ENCODE results near the gene SLC12A9.
A peak's percentile ranks its signal among the peaks of the same experiment; 100 is the strongest.

SLC12A9 gene

GRCh38 chr7:100894860-100895700 lies 42.6 kb downstream of the SLC12A9 start (continued):
- TF ChIP-seq ZNF280D (tag by site-specific recombination; IDR thresholded peaks at IDR 0.05), result no peak
- no peak for TF ChIP-seq HIC1 (tag by site-specific recombination; IDR thresholded peaks at IDR 0.05)
- no peak for TF ChIP-seq ZNF146 (tag by site-specific recombination; IDR thresholded peaks at IDR 0.05)
- TF ChIP-seq EGR2 (tag by site-specific recombination; IDR thresholded peaks at IDR 0.05; ENCODE audit: low read depth), result peak; percentile 50
- no peak for TF ChIP-seq GLI2 (tag by site-specific recombination; IDR thresholded peaks at IDR 0.05; ENCODE audit: borderline replicate concordance, low read depth)
- TF ChIP-seq ZNF398 (tag by site-specific recombination; IDR thresholded peaks at IDR 0.05), result peak; percentile 81
- TF ChIP-seq ZNF610 (tag by site-specific recombination; IDR thresholded peaks at IDR 0.05; ENCODE audit: borderline replicate concordance), result no peak
- no peak for TF ChIP-seq HOXA7 (CRISPR knock-in tag; IDR thresholded peaks at IDR 0.05; ENCODE audit: borderline replicate concordance)
- TF ChIP-seq ZNF776 (tag by site-specific recombination; IDR thresholded peaks at IDR 0.05; ENCODE audit: borderline replicate concordance), result no peak
- no peak for TF ChIP-seq ZNF692 (tag by site-specific recombination; IDR thresholded peaks at IDR 0.05)
- 0 out of 2 replicates have a peak, but pooled peaks have one; percentile 14 for TF ChIP-seq ZNF18 (tag by site-specific recombination; IDR thresholded peaks at IDR 0.05)
- TF ChIP-seq ZNF791 (tag by site-specific recombination; IDR thresholded peaks at IDR 0.05), result no peak
- peak; percentile 64 for TF ChIP-seq GLIS1 (tag by site-specific recombination; IDR thresholded peaks at IDR 0.05)
- TF ChIP-seq ZIC2 (tag by site-specific recombination; IDR thresholded peaks at IDR 0.05), result peak; percentile 83
- TF ChIP-seq KLF8 (tag by site-specific recombination; IDR thresholded peaks at IDR 0.05), result peak; percentile 81
- no peak for TF ChIP-seq ZNF239 (tag by site-specific recombination; IDR thresholded peaks at IDR 0.05)
- no peak for TF ChIP-seq ZNF660 (tag by site-specific recombination; IDR thresholded peaks at IDR 0.05)
- TF ChIP-seq IKZF3 (tag by site-specific recombination; IDR thresholded peaks at IDR 0.05), result peak; percentile 82
- no peak for TF ChIP-seq ZNF37A (tag by site-specific recombination; IDR thresholded peaks at IDR 0.05)
- no peak for TF ChIP-seq ZNF426 (tag by site-specific recombination; IDR thresholded peaks at IDR 0.05)
- no peak for TF ChIP-seq ZNF221 (tag by site-specific recombination; IDR thresholded peaks at IDR 0.05; ENCODE audit: borderline replicate concordance)
- TF ChIP-seq PRDM2 (tag by site-specific recombination; IDR thresholded peaks at IDR 0.05; ENCODE audit: borderline replicate concordance), result no peak
